Left hindlimb (tissue), 1 donor: Measurements from ENCODE around the gene LSP1.
"Not testable (repeated sequence)": the region's sequence is repeated elsewhere in the genome, so short reads cannot be mapped to it uniquely, and the experiment has no call there.

Source experiments
- DNase-seq: peaks from one replicate; pipeline ENCODE4 v3.0.0-alpha.2; 2018

The LSP1 gene

DNA sequence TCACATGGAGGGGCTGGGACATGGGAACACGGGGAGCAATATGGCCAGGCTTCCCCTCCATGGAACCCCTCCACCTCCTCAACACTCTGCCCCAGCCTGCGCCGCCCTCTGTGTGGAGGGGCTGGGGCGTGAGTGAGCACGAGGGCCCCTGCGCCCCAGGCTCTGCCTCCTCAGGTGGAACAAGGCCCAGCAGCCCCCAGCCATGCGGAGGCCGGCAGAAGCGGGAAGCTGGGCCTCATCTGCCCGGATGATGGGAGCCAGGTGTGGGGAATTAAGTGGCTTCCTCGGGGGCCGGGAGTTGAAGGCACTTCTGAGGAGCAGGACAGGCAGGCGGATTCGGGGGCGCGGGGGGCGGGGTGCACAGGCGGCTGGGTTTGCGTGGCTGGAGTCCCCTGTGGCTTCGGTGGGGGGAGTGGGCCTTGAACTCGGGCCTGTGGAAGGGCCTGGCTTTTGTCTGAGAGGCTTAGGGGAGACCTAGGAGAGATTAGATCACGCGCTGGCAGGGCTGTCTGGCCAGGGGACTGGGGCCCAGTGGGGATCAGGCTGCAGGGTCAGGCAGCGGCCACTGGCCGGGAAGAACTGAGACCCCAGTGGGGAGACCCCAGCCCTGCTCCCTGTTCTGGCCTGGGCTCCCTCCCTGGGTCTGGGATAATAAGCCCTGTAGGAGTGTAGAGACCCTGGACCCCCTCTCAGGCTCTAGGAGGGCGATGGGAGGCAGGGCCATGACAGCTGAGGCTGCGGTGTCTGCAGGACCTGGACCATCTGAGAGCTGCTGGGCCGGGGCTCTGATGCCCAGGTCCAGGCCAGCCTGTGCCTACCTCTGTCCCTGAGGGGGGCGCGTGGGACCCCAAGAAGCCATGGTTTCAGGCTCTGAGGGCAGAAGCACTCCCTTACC is 25.5 kb downstream of the LSP1 start:
- DNase-seq = peak; percentile 90

DNA sequence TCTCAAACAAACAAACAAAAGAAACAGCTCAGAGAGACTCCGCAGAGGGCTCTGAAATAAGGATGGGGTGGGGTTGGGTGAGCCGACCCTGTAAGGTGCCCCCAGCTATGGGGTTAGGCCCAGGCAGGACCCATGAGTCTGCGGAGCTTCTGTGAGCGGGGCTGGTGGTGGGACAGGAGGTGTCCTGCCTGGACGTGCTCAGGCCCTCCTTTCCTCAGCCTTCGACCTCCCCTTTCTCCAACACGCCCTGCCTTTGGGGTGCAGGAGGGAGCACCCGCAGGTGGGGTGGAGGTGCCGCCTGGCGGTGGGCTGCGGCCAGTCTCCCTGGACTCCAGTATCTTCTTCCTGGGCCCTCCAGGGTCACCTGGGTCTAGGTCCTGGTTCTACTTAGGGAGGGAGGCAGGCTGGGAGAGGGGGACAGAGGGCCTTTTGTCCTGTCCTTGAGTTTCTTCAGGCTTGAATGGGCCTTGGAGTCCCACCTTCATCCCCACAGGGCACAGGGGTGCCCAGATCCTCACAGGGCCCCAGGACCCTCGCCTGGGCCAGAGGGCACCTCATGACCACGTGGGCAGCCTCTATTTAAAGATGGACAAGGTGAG is 26.6 kb downstream of the LSP1 start:
- peak; percentile 13 for DNase-seq

DNA sequence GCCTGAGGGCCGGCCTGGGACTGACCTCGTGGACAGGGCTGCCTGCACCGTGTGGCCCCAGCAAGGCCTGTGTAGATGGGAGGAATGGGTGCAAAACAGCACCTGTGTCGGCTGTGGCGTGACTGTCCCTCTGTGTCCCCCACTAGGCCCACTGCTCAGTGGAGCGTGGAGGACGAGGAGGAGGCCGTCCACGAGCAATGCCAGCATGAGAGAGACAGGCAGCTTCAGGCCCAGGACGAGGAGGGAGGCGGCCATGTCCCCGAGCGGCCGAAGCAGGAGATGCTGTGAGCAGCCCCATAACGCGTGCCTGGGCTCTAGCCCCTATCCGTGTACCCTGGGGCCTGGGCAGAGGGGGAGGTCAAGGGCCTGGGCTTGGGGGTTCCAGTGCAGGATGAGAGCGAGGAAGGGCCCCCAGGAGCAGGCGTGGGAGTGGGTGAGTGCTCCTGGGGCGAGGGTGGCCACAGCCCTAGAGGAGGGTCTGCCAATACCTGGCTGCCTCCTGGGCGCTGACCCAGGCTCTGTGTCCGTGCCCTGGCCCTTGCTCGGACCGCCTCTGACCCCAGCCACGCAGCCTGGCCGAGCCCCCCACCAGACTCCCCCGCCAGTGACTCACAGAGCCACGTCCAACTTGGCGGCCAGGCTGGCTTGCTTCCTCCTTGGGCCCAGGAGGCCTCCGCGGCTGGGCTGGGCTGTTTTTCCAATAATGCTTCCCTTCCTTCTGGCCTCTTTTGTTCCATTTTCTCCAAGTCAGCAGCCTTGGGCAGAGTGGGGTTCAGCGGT is 27.2 kb downstream of the LSP1 start:
- DNase-seq = peak; percentile 91

DNA sequence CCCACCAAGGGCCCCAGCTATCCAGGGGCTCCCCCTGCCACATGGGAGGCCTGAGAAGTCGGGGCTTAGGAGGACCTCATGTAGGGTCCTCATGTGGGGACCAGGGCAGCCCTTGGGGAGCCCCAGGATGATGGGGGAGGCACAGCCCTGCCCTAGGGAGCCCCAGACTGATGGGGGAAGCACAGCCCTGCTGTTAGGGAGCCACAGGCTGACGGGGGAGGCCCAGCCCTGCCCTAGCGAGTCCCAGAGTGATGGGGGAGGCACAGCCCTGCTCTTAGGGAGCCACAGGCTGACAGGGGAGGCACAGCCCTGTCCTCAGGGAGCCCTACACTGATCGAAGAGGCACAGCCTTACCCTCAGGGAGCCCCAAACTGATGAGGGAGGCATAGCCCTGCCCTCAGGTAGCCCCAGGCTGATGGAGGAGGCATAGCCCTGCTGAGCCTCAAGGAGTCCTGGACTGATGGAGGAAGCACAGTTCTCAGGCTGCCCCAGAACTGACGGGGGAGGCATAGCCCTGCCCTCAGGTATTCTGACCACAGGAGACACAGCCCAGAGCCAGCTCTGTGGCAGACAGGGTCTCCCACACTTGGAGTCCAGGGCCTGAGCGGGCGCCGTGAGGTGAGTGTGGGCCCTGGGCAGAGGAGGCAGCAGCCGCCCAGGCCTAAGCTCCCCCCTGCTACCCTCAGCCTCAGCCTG is 28.0 kb downstream of the LSP1 start:
- DNase-seq = peak; percentile 24

DNA sequence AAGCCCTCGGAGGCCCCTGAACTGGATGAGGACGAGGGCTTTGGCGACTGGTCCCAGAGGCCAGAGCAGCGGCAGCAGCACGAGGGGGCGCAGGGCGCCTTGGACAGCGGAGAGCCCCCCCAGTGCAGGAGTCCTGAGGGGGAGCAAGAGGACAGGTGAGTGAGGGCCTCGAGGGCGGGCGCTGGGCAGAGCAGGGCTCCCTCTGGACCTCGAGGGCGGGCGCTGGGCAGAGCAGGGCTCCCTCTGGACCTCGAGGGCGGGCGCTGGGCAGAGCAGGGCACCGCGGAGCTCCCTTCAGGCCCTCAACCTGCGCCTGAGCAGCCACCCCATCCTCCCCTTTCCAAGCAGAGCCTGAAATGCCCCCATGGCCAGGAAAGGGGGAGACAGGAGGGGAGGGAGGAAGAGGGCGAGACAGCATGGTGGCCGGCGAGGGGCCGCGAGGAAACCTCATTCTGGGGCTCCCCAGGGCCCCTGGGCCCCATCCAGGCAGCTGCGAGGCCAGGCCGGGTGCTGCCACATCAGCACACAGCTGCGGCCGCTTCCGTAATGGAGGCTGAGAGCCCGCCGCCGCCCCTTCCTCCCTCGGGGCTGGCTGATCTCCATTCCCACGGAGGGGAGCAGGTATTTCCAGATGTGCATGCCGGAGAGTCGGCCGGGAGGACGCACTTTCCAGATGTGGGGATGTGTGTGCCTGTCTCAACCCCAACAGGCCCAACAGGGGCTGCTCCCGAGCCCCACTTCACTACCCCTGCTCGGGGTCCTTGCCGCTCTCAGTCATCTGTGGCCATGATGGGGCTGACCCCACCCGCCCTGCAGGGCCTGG is 28.8 kb downstream of the LSP1 start:
- peak; percentile 92 for DNase-seq

DNA sequence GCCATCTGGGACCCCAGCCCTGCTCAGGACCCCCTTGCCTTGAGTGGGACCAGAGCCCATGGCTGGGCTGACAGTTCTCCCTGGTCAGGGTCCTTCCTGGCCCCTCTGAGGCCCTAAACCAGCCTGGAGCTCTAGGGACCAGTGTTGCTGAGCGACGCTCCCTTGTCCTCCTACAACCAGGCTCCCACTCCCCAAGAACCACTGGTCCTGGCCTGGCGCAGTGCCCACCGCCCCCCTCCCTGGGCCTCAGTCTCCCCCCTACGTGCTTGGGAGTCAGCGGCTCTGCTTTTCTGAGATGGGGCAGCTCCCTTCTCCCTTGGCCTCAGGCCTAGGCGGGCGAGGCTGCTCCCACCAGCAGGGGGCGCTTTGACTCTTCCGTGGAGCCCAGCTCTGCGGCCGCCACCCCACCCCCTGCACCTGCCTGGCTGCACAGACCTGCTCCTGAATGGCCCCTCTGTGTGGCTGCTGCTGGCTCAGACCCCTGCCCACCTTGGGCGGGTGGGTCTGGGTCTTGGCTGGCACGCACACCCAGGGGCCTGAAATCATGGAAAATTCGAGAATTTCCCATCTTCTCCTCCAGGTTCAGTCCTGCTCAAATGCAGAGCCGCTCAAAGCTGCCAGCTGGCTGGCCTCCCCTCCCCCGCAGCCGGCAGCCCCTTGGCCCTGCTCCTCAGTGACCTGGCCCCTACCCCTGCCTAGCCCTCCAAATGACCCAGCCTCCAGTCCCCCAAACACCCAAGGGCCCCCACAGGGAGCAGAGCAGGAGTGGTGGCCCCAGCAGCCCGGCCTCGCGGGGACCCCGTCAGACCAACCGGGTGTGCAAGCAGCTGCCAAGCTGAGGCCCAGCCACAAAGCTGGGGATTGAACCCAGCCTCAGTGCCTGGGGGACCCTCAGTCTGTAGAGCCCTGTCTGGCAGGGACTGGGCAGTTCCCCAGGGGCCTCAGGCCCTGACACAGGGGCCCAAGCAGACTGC is 29.7 kb downstream of the LSP1 start:
- DNase-seq = peak; percentile 94

DNA sequence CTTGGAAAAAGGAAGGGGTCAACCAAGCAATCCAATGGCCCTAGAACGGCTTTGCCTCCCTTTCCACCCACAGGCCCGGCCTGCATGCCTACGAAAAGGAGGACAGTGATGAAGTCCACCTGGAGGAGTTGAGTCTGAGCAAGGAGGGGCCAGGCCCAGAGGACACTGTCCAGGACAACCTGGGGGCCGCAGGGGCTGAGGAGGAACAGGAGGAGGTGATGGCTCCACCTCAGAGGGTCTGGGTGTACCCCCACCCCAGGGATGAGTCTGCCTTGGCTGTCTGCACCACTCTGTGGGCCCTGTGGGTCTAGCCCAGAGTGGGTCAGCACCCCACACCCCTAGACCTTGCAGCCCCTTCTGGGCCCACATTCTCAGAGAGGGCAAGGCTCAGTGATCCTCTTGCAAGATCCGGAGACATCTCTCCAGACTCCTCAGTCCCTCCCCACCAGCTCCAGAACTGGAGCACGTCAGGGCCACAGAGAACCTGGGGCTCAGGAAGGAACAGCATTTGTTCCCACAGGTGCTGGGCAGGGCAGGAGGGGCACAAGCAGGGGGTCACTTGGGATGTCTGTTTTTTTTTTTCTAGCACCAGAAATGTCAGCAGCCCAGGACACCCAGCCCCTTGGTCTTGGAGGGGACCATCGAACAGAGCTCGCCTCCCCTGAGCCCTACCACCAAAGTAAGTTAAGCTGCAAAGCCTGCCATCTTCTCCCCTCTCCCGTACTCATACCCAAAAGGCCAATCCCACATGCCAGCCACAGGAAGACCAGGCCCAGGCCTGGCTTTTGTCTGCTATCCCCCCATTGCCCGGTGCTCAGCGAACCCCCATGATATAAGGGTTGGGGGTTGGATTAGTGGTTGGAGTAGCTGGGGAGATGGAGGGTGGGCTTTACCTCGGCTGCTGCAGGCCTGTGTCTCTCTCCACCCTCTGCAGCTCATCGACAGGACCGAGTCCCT is 30.7 kb downstream of the LSP1 start:
- DNase-seq = no peak

DNA sequence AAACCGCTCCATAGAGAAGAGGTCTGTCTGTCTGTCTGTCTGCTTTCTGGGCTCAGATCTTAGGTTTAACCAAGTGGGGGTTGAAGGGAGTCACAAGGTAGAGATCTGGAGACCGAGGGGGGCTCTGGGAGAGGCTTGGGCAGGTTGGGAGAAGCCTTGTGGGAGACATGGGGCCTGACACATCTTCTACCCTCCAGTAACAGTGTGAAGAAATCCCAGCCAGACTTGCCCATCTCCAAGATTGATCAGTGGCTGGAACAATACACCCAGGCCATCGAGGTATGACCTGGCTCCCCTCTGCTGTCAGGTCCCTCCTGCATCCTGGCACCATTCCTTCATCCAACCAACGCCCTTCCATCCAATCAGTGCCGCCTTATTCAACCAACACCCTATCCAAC is 31.4 kb downstream of the LSP1 start:
- no peak for DNase-seq

DNA sequence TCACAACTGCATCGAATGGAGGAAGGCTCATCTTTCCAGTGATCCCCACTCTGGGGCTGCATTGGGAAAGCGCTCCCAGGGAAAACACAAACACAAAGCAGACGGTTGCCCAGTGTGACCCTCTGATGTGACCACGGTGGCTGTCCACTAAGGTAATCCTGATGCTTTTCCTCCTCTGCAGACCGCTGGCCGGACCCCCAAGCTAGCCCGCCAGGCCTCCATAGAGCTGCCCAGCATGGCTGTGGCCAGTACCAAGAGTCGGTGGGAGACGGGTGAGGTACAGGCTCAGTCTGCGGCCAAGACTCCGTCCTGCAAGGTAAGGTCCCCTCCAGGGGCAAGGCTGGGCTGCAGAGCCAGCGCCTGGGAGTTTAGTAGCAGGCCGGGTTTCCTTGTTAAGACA is 33.7 kb downstream of the LSP1 start:
- not testable (repeated sequence) for DNase-seq

DNA sequence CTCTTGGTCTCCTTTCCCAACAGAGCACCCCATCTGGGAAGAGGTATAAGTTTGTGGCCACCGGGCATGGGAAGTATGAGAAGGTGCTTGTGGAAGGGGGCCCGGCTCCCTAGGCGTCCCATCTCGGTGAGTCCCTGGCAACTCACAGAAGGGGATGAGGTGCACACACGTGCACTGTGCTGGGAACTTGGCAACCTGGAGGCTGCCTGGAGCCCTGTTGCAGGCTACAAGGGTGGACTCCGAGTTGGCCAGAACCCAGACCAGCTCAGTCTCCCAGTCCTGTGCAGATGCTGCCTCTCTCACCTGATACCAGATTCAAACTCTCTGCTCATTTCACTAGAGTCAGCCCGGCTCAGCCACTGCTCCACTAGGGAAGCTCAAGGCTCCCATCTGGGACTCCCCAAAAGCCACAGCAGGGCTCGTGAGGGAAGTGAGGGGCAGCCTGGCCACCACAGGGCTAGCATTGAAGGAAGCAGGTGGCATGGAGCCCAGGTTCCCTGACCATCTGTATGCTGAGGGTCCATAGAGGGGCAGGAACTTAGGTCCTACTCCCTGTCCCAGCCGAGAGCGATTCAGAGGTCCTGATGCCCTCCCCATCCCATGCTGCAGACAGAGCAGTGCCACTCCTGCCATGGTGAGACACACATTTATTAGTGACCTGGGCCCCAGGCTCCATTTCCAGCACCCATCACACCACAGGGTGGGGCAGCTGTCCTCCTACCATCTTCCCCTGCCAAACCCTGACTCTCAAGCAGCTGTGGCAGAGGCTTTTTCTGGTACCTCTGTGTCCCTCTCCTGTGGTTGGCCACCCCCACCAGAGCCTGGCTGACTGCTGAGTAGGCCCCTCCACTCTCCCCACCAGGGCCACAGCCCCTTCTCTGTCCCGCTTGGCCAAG is 34.8 kb downstream of the LSP1 start:
- DNase-seq = no peak

DNA sequence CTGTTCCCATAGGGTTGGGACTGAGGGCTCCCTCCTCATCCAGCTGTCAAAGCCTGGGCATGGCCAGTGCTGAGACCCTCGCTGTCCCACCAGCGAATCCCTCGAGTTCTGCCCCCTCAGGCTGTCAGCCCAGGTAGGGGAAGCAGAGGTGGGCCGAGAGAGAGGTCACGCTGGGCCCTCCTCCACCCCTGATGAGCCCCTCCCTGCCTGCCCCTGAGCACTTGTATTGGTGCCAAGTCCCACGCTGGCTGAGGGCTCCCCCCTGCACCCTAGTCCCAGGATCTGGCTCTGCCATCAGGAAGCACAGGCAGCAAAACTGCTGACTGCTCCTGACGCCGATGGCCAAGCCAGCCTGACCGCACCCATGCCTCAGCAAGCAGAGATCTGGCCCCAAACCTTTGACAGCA is 35.5 kb downstream of the LSP1 start:
- DNase-seq = no peak

DNA sequence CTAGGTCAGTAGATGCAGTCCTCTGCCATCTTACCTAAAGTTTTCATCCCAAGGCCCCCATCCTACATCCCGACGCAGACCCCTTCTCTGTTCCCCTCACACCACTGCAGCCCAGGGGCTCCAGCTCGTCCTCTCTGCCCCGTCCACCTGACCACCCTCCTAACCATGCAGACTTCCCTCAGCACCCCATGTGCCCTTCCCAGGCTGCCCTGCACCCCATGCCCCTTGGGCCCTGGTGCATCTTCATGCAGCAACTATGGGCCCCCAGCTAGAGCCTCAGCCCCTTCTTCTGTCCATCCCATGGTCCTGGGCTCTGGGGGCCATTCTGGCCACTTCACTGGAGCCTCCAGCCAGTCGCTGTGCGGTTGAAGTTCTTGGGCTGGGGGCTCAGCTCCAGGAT is 35.9 kb downstream of the LSP1 start:
- no peak for DNase-seq

DNA sequence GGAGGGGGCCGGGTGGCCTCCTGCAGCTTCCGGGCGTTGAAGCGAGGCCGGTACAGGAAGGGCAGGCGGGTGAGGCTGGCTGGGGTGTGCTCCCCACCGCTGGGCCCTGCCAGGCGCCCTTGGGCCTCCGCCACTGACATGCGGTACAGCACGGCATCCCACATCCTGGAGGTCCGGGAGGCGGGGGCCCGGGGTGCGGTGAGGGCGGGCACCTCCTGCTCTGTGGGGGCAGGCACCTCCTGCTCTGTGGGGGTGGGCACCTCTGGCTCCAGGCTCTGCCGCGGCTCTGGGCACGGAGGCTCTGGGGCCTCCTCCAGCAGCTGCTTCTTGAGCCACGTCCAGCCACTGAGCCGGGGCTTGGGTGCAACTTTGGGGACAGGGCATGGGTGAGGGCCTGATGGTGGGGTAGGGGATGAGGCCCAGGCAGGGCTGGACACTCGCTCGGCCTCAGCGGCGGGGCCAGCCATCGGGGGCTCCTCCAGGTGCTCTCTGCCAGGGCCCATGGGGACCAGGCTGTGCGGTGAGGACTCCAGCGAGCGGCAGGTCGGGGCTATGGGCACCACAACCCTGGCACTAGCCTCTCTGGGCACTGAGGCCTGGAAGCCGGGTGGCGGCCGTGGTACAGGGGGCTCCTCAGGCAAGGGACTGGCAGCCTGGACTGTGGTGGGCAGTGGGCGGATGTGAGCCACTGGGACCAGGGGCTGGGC is 36.5 kb downstream of the LSP1 start:
- DNase-seq = no peak

DNA sequence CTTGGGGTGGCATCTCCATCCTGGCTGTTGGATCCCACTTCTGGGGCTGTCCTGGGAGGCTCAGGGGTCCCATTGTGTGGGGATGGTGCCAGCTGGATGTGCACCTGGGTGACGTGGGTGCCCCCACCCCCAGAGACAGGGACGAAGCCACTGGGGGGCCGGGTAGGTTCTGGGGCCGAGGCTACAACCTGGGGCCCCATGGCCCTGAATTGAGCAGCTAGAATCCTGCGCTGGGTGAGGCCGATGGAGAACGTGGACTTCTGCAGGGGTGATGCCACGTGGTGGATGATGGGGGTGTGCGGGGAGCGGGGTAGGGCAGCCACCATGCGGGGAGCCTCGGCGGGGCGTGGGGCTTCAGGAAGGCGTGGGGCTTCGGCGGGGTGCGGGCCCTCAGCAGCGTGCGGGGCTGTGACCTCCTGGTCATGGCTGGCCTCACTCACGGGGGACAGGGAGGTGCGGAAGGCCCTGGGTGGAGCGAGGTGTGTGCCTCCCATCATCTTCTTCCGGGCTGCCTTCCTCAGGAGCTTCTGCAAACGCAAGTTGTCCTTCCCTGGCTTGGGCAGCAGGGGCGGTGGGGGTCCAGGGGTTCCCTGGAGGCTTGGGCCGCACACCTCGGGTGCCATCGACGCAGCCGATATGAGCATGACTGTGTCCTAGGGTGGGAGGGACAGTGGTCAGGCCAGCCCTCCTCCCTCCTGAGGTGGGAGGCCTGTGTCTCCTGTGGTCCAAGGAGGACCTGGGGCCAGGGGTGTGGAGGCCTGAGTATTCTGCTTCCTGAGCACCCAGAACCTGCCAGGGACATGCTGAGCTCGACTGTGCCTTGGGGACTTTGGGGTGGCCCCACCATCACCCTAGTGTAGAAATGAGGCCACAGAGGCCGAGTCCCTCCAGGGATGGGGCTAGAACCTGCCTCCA is 37.3 kb downstream of the LSP1 start:
- peak; percentile 28 for DNase-seq

DNA sequence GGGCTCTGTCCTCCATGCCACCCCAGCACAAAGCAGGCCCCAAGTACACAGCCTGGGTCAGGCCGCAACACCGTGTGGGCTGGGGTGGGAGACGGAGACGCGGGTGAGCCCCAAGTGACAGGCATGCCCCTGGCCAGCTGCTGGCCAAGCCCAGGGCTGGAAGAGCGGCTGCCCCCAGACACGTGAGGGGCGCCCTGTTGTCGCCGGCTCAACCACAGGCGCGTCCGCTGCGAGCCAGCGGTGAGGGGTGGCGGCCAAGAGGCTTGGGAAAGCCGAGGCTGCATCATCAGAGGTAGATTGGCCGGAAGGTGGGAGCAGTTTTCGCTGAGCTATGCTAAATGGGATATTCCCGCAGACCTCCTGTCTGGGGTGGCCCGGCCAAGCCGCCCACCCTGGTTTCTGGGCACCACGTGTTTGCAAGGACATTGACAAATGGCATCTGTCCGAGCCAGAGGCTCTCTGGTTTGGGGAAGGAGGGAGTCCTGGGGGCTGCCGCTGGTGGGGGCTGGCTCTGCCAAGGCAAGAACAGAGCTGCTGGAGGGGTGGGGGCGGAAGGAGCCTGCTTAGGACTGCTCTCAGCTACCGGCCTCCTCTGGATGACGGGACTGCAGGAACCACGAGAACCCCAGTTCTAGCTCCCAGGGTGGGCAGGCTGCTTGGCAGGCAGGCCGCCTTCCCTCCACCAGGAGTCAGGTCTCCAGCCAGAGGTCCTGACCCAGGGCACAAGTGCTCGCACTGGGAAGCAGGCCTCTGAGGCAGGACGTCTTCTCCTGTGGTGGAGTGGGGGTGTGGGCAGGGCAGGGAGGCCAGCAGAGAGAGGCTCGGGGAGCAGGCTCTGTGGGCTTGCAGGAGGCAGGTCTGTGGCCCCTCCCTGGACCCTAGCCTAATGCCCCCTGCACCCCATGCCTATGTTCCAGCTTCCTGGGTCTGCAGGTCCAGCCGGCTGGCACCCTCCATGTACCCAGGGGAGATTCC is 38.3 kb downstream of the LSP1 start:
- peak; percentile 45 for DNase-seq

DNA sequence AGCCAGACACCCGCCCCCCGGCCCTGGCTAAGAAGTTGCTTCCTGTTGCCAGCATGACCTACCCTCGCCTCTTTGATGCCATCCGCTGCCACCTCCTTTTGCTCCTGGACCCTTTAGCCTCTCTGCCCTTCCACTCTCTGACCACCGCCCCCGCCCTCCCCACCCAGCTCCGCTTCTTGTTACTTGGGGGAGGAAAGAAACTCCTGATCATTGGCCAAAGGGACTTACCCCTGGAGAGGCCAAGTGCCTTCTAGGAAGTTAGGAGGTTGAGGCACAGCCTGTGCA is 38.9 kb downstream of the LSP1 start, which contains the start of gene PRR33:
PRR33 (minus strand) TSS at position 65 of the 285 bp plus-strand sequence. CDS start 1,311 bp downstream, outside the sequence.
- DNase-seq = no peak
